GM18511 (cell line): ENCODE measurements around the gene SETD3.
"Not testable (repeated sequence)": the region's sequence is repeated elsewhere in the genome, so short reads cannot be mapped to it uniquely, and the experiment has no call there.

ENCODE experiments used
- ATAC-seq: cut with Tn5 transposase; IDR thresholded peaks from one replicate; pipeline ENCODE4 v1.9.1; 2021; ENCODE audit warnings: mild to moderate bottlenecking, moderate library complexity; ENCODE audit not compliant: unreplicated experiment

SETD3 gene

DNA sequence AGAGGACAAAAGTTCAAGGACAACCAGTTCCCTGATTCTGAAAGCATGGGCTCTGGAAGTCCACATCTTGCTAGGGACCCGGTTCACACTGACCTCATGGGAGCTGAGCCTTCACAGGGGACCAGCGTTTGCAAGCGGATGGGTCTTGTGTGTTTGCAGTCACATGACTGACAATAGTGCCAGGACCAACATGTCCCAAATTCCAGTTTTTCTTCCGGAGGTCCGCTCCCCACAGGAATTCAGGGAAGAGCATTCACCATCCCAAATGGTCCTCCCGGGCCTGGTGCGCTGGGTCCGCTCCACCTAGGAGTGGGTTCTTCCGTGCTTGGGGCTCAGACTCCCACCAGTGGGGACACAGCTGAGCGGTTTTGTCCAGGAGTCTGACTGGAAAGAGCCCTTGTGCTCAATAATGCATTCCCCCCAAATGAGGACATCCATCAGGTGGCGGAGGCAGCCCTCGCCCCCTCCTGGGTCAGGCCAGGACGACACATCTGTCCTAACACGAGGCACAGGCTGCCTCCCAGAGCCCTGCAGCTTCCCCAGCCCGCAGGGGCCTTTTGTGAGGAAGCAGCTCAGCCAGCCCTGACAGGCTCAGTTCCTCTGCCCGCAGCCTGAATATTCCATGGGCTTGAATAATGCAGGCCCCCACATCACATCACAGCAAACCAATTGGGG is 116.9 kb downstream of the SETD3 start:
- ATAC-seq = no peak

DNA sequence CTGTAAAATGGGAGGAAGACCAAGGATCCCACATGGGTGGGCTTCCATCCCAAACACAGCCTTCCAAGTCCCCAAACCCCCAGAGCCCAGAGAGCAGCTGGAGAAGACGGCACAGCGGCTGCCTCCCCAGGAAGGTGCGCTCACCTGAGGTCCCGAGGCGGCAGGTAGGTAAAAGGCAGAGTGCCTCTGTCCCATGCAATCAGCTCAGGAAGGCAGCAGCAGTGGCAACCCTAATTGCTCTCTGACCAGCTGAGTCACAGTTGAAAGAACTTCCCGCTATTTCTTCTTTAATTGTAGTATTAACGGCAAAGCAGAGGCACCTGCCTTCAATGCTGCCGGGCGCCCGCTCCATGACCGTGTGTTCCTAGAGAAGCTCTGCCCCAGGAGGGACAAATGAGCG is 117.6 kb downstream of the SETD3 start:
- ATAC-seq = no peak

DNA sequence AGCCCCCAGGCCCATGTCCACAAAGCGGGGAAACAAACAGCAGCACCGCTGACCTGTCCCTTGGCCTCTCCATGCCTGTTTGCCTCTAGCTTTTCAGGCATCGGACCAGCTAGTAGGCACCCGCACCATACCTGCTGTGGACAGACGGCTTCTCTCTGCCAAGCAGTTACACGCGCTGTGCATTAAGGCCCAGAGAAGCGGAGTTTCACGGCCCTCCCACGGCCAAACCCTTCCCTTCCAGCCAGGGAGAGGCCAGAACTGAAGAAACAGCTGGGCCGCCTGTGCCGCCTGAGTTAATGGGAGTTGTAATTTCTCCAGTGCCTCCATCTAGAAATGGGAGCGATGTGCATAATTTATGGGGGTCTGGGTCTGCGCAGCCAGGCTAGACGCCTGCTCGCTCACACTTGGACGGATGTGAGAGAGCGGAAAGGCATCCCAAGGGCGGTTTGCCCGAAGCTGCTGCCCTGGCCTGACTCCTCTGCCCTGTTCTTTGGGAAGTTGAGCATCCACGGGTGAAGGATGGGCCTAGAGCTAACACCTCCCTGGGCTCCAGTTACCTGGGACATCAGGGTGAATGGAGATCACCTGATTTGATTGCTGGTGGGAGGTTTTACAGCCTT is 119.0 kb downstream of the SETD3 start:
- no peak for ATAC-seq

DNA sequence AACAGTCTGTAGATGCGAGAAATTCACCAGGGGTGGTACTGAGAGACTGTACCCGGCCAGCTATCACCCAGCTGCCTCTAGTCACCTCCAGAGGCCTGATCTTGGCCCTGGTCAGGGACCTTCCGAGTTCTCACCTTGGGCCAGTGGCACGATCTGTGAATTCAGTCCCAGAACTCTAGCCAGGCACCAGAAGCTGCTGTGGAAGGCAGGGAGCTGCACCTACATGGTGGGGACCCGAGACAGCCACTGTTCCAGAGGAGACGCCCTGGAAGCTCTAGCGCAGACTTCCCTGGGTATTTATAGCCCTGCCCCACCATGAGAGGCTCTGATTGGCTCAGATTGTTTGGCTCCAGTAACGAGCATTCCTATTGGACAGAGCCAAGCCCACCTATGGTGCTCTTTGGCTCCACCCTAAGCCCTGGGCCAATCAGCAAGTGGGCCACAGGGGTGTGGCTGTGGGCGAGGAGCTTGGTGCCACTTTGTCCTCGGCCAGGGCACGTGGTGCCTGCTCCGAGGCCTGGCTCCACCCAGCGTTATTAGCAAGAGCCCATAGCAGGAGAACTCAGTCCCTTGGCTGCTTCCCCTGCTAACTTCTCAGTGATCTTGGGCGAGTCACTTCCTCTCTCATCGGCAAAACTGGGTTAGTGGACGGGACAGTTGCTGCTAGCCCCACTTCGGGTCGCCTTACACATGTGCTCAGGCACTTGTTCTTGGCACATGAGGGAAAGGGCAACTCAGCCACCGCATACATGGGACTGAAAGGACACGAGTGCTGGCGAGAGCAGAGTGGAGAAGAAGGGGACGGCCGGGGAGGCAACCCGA is 119.7 kb downstream of the SETD3 start:
- ATAC-seq = no peak

DNA sequence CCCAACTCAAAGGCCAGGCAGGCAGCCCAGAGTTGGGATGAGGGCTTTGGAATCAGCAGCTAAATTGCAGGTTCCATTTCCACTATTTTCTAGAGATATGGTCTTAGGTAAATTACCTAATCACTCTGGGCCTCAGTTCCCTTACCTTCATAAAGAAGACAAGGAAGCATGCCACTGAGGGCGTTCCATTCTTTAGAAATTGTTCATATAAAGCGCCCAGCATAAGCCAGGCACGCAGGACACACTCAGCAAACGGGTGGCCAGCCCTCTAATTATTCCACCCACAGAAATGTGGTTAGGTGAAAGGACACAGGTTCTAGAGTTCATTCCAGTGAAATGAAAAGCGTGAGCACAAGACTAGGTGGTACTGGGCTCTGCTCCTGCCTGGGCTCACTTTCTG is 120.8 kb downstream of the SETD3 start:
- no peak for ATAC-seq

DNA sequence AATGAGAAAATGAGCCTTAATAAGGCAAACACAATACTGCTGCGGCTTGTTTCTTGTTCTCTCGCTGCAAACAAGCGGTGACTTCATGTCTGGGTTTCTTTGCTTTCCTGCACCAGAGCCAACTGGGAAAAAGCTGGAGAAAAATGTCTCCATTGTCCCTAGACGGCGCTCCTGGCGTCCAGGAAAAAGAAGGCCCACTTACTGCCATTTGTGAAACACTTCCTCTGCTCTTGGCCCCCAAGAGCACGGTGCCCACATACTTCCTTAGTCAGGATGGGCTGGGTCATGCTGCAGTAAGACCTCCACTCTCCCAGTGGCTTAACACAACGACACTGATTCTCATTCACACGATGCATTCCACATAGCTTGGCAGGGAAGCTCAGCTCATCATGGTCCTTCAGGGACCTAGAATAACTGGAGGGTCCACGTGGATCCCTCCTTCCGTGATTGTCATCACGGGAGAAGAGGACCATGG is 122.7 kb downstream of the SETD3 start:
- ATAC-seq = no peak

DNA sequence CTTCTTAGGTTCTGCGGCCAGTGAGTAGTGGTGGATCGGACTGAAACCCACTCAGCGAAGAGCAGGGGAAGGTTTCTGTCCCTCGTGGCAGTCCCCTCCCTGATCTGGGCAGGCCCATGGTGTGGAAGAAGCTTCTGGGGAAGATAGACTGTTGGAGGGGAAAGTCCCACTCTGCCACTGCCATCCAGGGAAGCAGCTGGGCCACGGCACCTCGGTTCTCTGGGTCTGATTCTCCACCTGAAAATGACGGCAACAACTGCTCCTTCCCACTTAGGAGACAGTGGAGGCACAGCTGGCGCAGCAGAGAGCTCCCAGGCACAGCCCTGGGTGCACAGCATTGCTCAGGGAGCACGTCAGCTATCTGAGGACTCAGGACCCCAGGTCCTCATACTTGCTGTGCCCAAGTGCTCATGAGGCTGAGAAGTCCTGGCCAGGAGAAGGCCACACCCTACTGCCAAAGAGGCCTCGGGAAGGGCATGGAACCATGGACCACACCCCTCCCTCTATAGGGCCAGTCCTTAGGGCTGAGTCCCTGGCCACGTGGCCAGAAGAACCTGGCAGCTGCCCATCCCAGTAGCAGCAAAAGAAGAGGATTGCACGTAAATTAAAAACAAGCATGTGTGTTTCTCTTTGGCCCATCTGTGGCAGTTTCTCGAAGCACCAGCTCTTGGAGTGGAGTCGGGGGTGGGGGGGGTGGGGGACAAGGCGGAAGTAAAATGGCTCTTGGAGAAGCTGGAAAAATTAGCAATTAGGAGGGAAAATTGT is 123.3 kb downstream of the SETD3 start:
- no peak for ATAC-seq

DNA sequence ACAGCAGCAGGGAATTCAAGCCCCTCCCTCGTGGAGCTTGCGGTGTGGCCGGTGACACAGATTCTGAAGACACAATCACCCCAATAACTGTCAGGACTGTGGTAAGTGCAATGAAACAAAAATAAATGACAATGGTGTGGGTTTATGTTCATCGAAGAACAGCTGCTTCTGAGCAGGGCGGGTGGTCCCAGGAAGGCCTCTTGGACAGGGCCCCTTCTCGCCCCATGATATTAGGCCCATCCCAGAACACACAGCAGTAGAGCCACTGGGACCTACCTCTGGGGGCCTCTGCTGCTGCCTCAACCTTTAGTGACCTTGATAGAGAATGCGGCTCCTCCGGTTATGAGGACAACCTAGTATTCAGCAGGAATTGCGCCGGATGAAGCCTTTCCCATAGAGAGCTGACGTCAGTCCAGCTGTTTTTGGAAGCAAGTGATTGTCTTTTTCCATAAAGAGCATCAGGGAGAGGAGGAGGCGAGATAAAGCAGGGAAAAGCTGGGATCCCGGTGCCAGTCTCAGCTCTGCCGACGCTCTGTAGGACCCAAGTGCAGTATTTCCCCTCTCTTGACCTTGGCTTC is 124.5 kb downstream of the SETD3 start:
- ATAC-seq = no peak

DNA sequence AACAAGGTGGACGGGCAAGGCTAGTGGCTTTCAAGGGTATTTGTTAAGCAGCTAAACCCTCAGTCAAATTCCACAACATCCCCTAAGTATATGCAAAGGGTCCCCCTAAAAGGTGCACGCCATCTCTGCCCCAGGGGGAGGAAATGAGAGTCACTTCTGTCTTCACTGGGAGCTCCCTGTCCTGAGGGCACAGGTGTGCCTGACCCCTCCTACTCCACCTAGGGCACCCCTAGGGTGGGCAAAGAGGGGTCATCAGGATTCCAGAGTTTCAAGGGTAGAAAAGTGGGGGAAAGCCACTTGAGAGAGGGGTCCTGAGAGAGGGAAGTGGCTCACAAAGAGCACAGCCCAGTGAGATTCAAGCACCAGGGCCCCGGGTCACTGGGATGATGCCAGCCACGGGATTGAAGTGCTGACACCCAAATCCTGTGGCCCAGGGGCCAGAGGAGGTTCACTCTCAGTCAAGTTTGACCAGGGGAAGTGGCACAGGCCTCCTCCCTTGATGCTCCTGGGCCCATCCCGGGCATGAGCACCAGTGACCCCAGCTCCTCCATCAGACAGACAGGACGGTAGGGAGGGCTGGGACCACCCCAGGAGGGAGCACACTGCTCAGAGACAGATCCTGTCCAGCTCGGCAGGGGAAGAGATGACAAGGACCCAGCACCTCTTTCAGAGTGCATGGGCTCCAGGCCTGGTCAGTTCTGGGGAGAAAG is 126.3 kb downstream of the SETD3 start:
- ATAC-seq = no peak

DNA sequence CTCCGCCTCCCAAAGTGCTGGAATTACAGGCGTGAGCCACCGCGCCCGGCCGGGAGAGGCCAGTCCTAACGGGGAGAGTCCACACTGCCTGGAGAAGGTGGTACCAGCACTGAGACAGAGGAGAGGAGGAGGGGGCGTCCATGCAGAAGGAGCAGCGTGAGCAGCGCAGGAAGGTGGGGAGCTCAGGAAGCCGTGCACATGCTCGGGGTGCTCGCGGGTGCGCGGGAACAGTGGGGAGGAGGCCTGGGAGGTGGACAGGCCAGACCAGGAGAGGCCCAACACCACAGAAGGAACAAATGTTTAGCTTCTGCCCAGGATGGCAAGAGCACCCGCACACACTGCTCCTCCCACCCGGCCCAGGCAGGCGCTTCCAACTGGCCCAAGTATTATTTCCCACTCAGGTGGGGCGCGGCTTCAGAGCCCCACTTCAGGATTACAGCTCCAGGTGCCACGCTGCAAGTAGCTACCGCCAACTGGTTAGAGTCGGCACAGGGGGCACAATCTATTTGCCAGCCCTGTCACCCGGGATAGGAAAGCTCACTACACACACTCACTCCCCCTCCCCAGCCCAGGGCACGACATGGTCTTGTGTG is 127.9 kb downstream of the SETD3 start:
- ATAC-seq = no peak

DNA sequence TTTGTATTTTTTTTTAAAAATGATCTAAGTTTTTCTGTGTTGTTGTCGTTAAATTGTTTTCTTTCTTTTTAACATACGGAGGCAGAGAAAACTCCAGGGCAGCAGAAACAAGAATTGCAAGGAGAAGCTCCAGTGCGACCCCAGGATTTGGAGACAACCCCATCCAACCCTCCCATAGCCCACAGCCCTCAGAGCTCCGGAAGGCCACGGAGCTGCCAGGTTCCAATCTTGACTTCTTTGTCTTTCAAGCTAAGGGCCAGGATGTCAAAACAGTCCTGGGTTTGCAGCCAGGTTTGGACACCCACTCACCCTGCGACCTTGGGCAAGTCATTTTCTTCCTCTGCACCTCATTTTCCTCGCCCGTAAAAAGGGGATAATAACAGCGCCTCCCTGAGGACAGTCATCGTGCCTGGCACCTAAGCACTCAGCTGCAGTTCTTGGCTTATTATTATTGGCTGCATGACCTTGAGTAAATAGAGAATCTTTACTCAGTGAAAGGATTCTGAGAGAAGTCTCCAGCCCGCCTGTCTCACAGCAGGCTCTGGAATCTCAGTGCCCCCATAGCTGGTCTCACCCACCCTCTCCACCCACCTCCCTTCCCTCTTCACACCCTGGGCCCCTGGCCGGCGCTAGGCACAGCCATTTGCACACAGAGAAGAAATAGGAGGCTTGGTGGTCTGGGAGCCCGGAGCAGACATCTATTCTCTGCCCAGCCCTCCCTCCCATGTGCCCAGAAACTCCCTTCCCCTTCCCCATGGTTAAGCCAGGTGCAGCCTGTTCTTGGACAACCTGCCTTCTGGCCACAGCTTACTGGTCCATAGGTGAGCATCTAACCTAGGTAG is 129.3 kb downstream of the SETD3 start:
- no peak for ATAC-seq

DNA sequence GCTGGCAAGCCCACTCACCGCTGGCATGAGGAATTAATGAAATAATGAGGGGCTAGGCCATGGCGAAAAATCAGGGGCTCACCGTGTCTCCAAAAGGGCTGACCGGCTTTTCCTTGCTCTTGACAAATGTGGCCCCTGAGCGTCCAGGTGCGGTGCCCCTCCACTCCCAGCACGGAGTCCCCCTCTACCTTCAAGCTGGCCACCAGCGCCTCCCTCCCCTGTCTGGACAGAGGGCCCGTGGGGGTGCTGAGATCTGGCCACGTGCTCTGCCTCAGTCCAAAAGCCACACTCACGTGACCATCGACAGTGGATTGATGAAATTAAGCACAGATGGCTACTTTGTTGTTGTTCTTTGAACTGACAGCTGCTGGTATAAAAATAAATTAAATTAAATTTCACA is 129.9 kb downstream of the SETD3 start:
- no peak for ATAC-seq

DNA sequence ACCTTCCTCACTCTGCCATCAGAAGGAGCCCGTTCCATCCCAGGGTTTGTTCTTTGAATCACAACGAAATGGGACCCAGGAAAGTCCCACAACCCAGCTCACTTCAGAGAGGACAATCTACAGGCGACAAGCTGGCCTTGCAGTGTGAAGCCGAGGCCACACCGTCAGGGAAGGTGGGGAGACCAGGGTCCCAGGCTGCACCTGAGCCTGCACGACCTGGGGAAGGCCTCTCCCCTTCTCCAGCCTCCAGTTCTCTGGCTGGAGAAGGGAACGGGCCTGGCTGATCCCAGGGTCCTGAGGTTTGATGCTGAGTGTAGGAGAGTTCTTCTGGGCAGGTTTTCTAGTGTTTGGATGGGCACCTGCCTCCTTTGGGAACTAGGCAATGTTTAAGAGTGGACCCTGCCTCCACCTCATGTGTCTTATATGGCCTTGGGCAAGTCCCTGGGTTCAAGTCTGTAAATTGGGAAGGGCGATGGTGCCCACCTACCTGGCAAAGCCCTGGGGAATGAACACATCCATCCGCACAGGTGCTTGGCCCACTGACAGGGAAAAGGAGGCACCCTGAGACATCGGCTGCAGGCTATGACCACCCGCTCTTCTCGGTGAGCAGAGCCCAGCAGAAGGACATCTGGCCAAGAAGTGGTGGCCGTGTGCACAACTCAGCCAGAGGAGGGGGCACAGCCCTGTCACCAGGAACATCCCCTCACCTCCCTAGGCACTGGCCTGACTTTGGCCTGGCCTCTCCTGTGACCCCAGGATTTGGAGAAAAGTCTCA is 130.8 kb downstream of the SETD3 start:
- no peak for ATAC-seq

DNA sequence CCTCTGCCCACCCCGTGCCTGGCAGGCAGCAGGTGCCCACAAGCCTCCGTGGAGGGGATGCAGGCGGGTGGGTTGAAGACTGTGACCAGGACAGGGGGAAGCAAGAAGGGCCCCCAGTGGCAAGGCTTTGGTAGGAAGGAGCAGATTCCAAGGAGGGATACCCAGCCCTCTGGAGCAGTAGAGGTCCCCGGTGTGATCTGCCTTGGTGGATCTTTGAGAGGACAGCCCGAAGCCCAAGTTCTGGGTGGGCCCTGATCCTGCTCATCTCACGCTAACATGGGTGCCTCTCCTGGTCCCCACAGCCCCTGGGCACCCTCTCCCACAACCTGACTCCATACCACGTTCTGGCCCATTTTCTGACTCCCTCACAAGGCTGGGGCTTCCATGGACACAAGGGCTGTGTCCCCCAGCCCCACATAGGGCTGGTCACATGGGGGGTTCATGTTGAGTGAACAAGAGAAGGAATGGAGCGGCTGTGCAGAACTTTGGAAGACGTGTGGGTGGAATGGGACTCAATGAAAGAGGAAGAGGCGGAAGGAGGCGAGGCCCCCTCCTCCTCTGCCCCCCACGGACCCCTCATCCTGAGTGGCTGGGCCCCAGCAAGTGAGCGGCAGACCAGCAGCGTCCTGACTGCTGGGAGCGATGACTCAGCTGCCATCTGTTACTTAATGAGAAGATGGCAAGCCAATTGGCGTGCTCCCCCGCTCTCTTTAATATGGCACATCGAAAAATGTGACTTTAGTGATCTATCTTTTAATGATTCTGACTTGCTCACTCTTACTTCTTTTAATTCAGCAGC is 131.6 kb downstream of the SETD3 start:
- ATAC-seq = no peak

DNA sequence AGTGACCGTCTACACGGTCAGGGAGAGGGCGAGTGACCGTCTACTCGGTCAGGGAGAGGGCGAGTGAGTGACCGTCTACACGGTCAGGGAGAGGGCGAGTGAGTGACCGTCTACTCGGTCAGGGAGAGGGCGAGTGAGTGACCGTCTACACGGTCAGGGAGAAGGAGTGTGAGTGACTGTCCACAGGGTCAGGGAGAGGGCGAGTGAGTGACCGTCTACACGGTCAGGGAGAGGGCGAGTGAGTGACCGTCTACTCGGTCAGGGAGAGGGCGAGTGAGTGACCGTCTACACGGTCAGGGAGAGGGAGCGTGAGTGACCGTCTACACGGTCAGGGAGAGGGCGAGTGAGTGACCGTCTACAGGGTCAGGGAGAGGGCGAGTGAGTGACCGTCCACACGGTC is 132.4 kb downstream of the SETD3 start:
- ATAC-seq = not testable (repeated sequence)
